Measurements from ENCODE around the gene RASL11A.

RASL11A gene

GRCh38 chr13:27271570-27272096, 1.0 kb downstream of the RASL11A start:
- Histone ChIP-seq H3K9ac (ENCODE audit: low read depth, low read length) (peak overlapping the region; percentile 78; the same call in 1 of the 2 replicates), H3K4me1 (ENCODE audit: insufficient read depth, low read length) (no peaks in the 10 kb centered on the region), H3K4me3 (ENCODE audit: low read length) (peak overlapping the region; percentile 73), H3K27ac (ENCODE audit: low read length) (no peak overlapping the region), H3K27me3 (ENCODE audit: insufficient read depth, low read length) (peaks cover 42% of the 10 kb centered on the region), H3K36me3 (ENCODE audit: insufficient read depth, low read depth, low read length) (no peaks in the 10 kb centered on the region), H3K9me3 (ENCODE audit: insufficient read depth, low read depth, low read length) (no peaks in the 10 kb centered on the region)

DNA sequence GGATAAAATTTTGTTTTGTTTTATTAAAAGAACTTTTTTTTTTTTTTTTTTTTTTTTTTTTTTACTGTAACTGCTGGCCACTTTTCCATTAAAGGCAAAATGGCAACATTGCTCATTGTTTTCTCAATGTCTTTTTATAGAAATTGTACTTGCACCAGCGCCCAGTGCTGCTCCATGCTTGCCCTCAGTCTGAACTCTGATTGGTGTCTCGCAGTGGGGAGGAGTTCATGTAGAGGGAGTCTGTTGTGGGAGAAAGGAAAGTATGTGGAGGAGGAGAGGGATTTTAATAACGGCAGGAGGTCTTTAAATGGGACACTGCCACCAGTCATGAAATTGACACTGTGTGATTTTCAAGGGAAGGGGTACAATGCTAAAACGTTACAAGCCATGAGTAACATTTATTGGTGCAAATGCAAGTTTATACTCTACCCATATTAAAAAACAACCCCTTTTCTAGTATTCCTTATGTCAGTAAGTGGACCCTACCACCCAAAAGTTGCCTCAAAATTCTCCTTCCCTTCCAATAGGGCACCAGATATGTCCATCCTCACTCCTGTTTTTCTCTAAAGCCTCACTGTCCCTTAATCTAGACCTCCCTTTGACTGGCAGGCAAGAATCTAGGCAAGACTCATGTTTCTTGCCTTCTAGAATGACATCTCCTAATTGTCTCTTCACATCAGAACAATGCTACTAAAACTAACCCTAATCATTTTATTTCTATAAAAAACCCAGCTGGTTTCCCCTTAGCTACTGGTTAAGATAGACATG, 3.2 kb downstream of the RASL11A start:
- no peak overlapping the region for H3K4me3 ChIP-seq (ENCODE audit: low read length)
- peaks cover 35% of the 10 kb centered on the region for H3K27me3 ChIP-seq (ENCODE audit: insufficient read depth, low read length)

GRCh38 chr13:27274631-27275030, 4.0 kb downstream of the RASL11A start:
- Histone ChIP-seq H3K4me1 (ENCODE audit: insufficient read depth, low read length) (no peaks in the 10 kb centered on the region), H3K27ac (ENCODE audit: low read length) (no peak overlapping the region), H3K36me3 (ENCODE audit: insufficient read depth, low read depth, low read length) (no peaks in the 10 kb centered on the region), H3K9me3 (ENCODE audit: insufficient read depth, low read depth, low read length) (no peaks in the 10 kb centered on the region), H3K4me3 (ENCODE audit: low read length) (no peak overlapping the region), H3K27me3 (ENCODE audit: insufficient read depth, low read length) (peaks cover 27% of the 10 kb centered on the region), H3K9ac (ENCODE audit: low read depth, low read length) (no peak overlapping the region)

More for the DNA sequence above, 3.2 kb downstream of the RASL11A start:
- Histone ChIP-seq H3K27ac (ENCODE audit: low read length) (no peak overlapping the region), H3K4me1 (ENCODE audit: insufficient read depth, low read length) (no peaks in the 10 kb centered on the region), H3K36me3 (ENCODE audit: insufficient read depth, low read depth, low read length) (no peaks in the 10 kb centered on the region), H3K9ac (ENCODE audit: low read depth, low read length) (no peak overlapping the region), H3K9me3 (ENCODE audit: insufficient read depth, low read depth, low read length) (no peaks in the 10 kb centered on the region)

- Histone ChIP-seq H3K27ac (ENCODE audit: low read length) (no peak overlapping the region), H3K36me3 (ENCODE audit: insufficient read depth, low read depth, low read length) (no peaks in the 10 kb centered on the region), H3K9ac (ENCODE audit: low read depth, low read length) (no peak overlapping the region), H3K4me1 (ENCODE audit: insufficient read depth, low read length) (no peaks in the 10 kb centered on the region), H3K27me3 (ENCODE audit: insufficient read depth, low read length) (peaks cover 22% of the 10 kb centered on the region), H3K4me3 (ENCODE audit: low read length) (no peak overlapping the region), H3K9me3 (ENCODE audit: insufficient read depth, low read depth, low read length) (no peaks in the 10 kb centered on the region)
Observed at GRCh38 chr13:27276188-27276587, 5.6 kb downstream of the RASL11A start.

DNA sequence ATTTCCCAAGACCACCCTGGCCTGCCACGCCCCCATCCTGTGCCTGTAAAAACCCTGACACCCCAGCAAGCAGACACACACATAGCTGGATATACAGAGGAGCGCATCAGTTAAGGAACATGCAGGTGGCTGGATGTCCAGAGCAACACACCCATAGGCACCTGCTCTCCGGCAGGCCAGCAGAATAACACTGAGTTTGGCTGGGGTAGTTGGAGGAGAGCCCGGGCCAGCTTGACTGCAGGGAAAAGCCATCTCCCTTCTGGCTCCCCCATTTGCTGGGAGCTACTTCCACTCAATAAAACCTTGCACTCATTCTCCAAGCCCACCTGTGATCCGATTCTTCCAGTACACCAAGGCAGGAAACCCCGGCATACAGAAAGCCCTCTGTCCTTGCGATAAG, 8.9 kb downstream of the RASL11A start:
- H3K4me1 ChIP-seq (ENCODE audit: insufficient read depth, low read length) = no peaks in the 10 kb centered on the region
- no peaks in the 10 kb centered on the region for H3K27me3 ChIP-seq (ENCODE audit: insufficient read depth, low read length)
- H3K36me3 ChIP-seq (ENCODE audit: insufficient read depth, low read depth, low read length) = no peaks in the 10 kb centered on the region
- no peaks in the 10 kb centered on the region for H3K9me3 ChIP-seq (ENCODE audit: insufficient read depth, low read depth, low read length)
- H3K27ac ChIP-seq (ENCODE audit: low read length) = no peak overlapping the region
- H3K4me3 ChIP-seq (ENCODE audit: low read length) = no peak overlapping the region
- no peak overlapping the region for H3K9ac ChIP-seq (ENCODE audit: low read depth, low read length)

DNA sequence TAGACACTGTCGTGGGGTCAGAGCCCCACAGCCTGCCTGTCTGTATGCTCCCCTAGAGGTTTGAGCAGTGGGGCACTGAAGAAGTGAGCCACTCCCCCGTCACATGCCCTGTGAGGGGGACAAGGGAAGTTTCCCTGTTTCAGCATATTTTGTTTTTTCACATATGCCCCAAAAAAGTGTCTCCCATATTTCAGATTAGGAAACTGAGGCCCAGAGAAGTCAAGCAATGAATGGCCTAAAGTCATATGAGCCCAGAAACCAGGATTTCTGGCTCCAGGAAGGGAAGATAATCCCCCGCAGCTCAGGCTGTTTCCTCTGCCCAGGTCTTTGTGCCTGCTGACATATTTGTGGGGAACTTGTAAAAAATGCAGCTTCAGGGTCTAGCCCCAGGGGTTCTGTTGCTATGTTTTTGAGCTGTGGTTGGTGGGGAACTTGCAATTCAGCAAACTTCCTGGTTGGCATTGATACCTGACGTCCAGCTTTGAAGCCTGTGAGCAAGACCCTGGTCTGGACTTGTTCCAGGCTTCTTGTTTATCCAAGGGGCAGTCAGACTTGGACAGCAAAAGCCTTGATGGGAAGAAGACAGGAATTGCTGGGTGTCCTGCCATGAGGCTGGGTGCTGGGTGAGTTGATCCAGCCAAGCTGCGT, 9.5 kb downstream of the RASL11A start:
- Histone ChIP-seq H3K27ac (ENCODE audit: low read length) (no peak overlapping the region), H3K4me1 (ENCODE audit: insufficient read depth, low read length) (no peaks in the 10 kb centered on the region), H3K27me3 (ENCODE audit: insufficient read depth, low read length) (no peaks in the 10 kb centered on the region), H3K9ac (ENCODE audit: low read depth, low read length) (no peak overlapping the region), H3K36me3 (ENCODE audit: insufficient read depth, low read depth, low read length) (no peaks in the 10 kb centered on the region), H3K4me3 (ENCODE audit: low read length) (no peak overlapping the region), H3K9me3 (ENCODE audit: insufficient read depth, low read depth, low read length) (no peaks in the 10 kb centered on the region)

GRCh38 chr13:27280841-27281240, 10.2 kb downstream of the RASL11A start:
- Histone ChIP-seq H3K4me1 (ENCODE audit: insufficient read depth, low read length) (no peaks in the 10 kb centered on the region), H3K36me3 (ENCODE audit: insufficient read depth, low read depth, low read length) (no peaks in the 10 kb centered on the region), H3K9me3 (ENCODE audit: insufficient read depth, low read depth, low read length) (no peaks in the 10 kb centered on the region), H3K4me3 (ENCODE audit: low read length) (no peak overlapping the region), H3K27ac (ENCODE audit: low read length) (no peak overlapping the region), H3K27me3 (ENCODE audit: insufficient read depth, low read length) (no peaks in the 10 kb centered on the region), H3K9ac (ENCODE audit: low read depth, low read length) (no peak overlapping the region)

GRCh38 chr13:27281420-27281819, 10.8 kb downstream of the RASL11A start:
- Histone ChIP-seq H3K27ac (ENCODE audit: low read length) (no peak overlapping the region), H3K27me3 (ENCODE audit: insufficient read depth, low read length) (no peaks in the 10 kb centered on the region), H3K4me3 (ENCODE audit: low read length) (no peak overlapping the region), H3K9me3 (ENCODE audit: insufficient read depth, low read depth, low read length) (no peaks in the 10 kb centered on the region), H3K36me3 (ENCODE audit: insufficient read depth, low read depth, low read length) (no peaks in the 10 kb centered on the region), H3K4me1 (ENCODE audit: insufficient read depth, low read length) (no peaks in the 10 kb centered on the region), H3K9ac (ENCODE audit: low read depth, low read length) (no peak overlapping the region)

DNA sequence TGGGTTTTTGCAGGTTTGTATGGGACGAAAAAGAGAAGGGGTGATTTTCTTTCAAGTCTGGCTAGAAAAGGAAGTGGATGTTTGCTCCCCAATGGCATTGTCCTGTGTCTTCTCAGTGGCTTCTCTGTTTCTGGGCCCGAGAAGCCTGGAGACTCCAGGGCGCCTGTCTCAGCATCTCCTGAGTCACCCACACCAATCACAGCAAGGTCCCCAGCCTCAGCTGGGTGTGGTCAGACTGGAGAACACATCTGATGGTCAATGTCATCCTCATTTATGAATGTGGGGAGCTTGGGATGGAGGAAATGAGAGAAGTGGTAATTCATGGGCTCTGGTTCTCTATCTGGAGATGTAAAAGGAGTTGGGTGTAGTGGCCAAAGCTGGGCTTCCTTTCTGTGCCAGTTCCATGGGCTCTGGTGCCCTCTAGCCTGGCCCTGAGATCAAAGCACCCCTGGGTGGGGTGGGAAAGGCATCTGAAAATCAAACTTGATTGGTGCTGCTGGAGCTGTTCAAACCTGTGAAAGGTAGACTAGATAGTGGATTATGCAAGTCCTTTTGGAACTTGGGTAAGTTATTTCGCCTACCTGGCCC, 13.4 kb downstream of the RASL11A start:
- no peak overlapping the region for H3K9ac ChIP-seq (ENCODE audit: low read depth, low read length)
- no peaks in the 10 kb centered on the region for H3K36me3 ChIP-seq (ENCODE audit: insufficient read depth, low read depth, low read length)
- H3K4me3 ChIP-seq (ENCODE audit: low read length) = no peak overlapping the region
- H3K27ac ChIP-seq (ENCODE audit: low read length) = no peak overlapping the region
- no peaks in the 10 kb centered on the region for H3K27me3 ChIP-seq (ENCODE audit: insufficient read depth, low read length)
- no peaks in the 10 kb centered on the region for H3K4me1 ChIP-seq (ENCODE audit: insufficient read depth, low read length)
- H3K9me3 ChIP-seq (ENCODE audit: insufficient read depth, low read depth, low read length) = no peaks in the 10 kb centered on the region

GRCh38 chr13:27288392-27288791, 17.8 kb downstream of the RASL11A start:
- Histone ChIP-seq H3K36me3 (ENCODE audit: insufficient read depth, low read depth, low read length) (no peaks in the 10 kb centered on the region), H3K4me3 (ENCODE audit: low read length) (no peak overlapping the region), H3K9me3 (ENCODE audit: insufficient read depth, low read depth, low read length) (no peaks in the 10 kb centered on the region), H3K4me1 (ENCODE audit: insufficient read depth, low read length) (no peaks in the 10 kb centered on the region), H3K27ac (ENCODE audit: low read length) (no peak overlapping the region), H3K9ac (ENCODE audit: low read depth, low read length) (no peak overlapping the region), H3K27me3 (ENCODE audit: insufficient read depth, low read length) (no peaks in the 10 kb centered on the region)

DNA sequence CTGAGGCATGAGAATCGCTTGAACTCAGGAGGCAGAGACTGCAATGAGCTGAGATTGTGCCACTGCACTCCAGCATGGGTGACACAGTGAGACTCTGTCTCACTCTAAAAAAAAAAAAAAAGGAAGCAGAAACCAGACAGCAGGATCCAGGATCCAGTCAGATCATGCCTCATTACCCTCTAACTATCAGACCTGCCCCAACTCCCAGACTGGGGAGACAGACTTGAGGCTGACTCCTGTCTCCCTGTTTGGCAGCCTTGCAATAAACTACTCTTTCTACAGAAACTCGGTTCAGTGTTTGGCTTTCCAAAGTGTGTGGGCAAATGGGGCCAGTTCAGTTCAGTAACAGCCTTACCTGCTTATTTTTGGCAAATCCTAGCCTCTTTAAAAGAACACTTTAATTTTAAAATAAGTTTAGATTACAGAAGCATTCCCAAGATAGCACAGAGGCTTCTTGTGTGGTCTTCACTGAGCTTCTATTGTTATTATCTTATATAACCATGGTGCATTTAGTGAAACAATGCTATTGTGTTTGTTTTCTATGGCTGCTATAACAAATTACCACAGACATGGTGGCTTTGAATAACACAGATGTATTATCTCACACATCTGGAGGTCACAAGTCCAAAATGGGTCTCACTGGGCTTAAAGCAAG, 18.5 kb downstream of the RASL11A start:
- H3K36me3 ChIP-seq (ENCODE audit: insufficient read depth, low read depth, low read length) = no peaks in the 10 kb centered on the region
- H3K27ac ChIP-seq (ENCODE audit: low read length) = no peak overlapping the region
- no peaks in the 10 kb centered on the region for H3K9me3 ChIP-seq (ENCODE audit: insufficient read depth, low read depth, low read length)

More for the DNA sequence above, 18.5 kb downstream of the RASL11A start:
- Histone ChIP-seq H3K27me3 (ENCODE audit: insufficient read depth, low read length) (no peaks in the 10 kb centered on the region; the same call in 1 of the 2 replicates), H3K4me3 (ENCODE audit: low read length) (no peak overlapping the region), H3K4me1 (ENCODE audit: insufficient read depth, low read length) (no peaks in the 10 kb centered on the region), H3K9ac (ENCODE audit: low read depth, low read length) (no peak overlapping the region)

Data from iPS-20b (cell line).